ENCODE data around the gene NAB1. TPM values are rescaled to one million over a fixed set of nuclear protein-coding genes. Genes with fewer than 3 reads are reported as not detected.

NAB1 gene
- total RNA-seq, 4 donors from 2014 or later: 34.3 to 63.9 (median 38.4) TPM

GRCh38 chr2:190678444-190679162, 29.7 kb downstream of the NAB1 start:
- intact Hi-C loops (cut with DNase I; ENCODE audit: low total_unique reads): no loop called here
- H3K27me3 ChIP-seq: no peaks in the 10 kb centered on the region
- no peaks in the 10 kb centered on the region for H3K9me3 ChIP-seq
- WGBS, 2 donors (ENCODE audit: low coverage in 1 of 2): 69 to 81% methylated on average over 6 of the region's 6 CpGs
- peaks cover 0 to 20% (median 0%) of the 10 kb centered on the region in 4 donors for H3K4me1 ChIP-seq
- H3K4me3 ChIP-seq: no peak overlapping the region
- no peak for DNase-seq
- in situ Hi-C loops (cut with MboI; ENCODE audit: low pct_ligation_motif_present in 1 of 4, low pct_unique_long_range_greater_than_20kb in 1 of 4, low sequenced_read_pairs in 3 of 4): loop anchor here in 1 of 4 donors (25.0 kb wide), 1 partner anchor 291 kb away; no protein-coding TSS in a partner anchor
- TF ChIP-seq EP300 (IDR thresholded peaks at IDR 0.05; ENCODE audit: low read depth): no peak
- peaks cover 0 to 7% (median under 1%) of the 10 kb centered on the region in 4 donors for H3K36me3 ChIP-seq
- H3K27ac ChIP-seq: no peak overlapping the region

- TF ChIP-seq POLR2AphosphoS5 (IDR thresholded peaks at IDR 0.05) (no peak), EP300 (IDR thresholded peaks at IDR 0.05; ENCODE audit: low read depth) (no peak), POLR2A (IDR thresholded peaks at IDR 0.05) (no peak), CTCF (IDR thresholded peaks at IDR 0.05) (no peak)
- Histone ChIP-seq H3K36me3 (peaks cover 0 to 7% (median under 1%) of the 10 kb centered on the region in 4 donors), H3K27me3 (no peaks in the 10 kb centered on the region), H3K4me1 (peaks cover 0 to 20% (median 0%) of the 10 kb centered on the region in 4 donors), H3K4me3 (no peak overlapping the region), H3K9me3 (no peaks in the 10 kb centered on the region), H3K27ac (no peak overlapping the region)
- intact Hi-C loops (cut with DNase I; ENCODE audit: low total_unique reads): no loop called here
- DNase-seq: no peak
- 88% methylated on average over 1 of the region's 1 CpG for WGBS, 2 donors (ENCODE audit: low coverage in 1 of 2)
- in situ Hi-C loops (cut with MboI; ENCODE audit: low pct_ligation_motif_present in 1 of 4, low pct_unique_long_range_greater_than_20kb in 1 of 4, low sequenced_read_pairs in 3 of 4): loop anchor here in 1 of 4 donors (25.0 kb wide), 1 partner anchor 292 kb away; no protein-coding TSS in a partner anchor
Observed at GRCh38 chr2:190679391-190679790, 30.5 kb downstream of the NAB1 start.

- Histone ChIP-seq H3K27me3 (no peaks in the 10 kb centered on the region), H3K9me3 (no peaks in the 10 kb centered on the region), H3K4me3 (no peak overlapping the region), H3K4me1 (peaks cover 0 to 14% (median 0%) of the 10 kb centered on the region in 4 donors), H3K36me3 (peaks cover 0 to 6% (median 1%) of the 10 kb centered on the region in 4 donors), H3K27ac (peak overlapping the region in 2 of 4 donors; percentile 8 to 26)
- DNase-seq: peak; percentile 73
- in situ Hi-C loops (cut with MboI; ENCODE audit: low pct_ligation_motif_present in 1 of 4, low pct_unique_long_range_greater_than_20kb in 1 of 4, low sequenced_read_pairs in 3 of 4) (loop anchor here in 1 of 4 donors (25.0 kb wide), 1 partner anchor 293 kb away; no protein-coding TSS in a partner anchor), intact Hi-C loops (cut with DNase I; ENCODE audit: low total_unique reads) (no loop called here)
- TF ChIP-seq CTCF (IDR thresholded peaks at IDR 0.05): peak; percentile 55 to 58 (median 57)
- TF ChIP-seq POLR2A (IDR thresholded peaks at IDR 0.05): no peak
- WGBS, 2 donors (ENCODE audit: low coverage in 1 of 2): 76 to 90% methylated on average over 9 to 12 of the region's 12 CpGs
Observed at GRCh38 chr2:190679813-190680591, 31.1 kb downstream of the NAB1 start.

- Histone ChIP-seq H3K4me3 (no peak overlapping the region), H3K36me3 (peaks cover 0 to 22% (median 9%) of the 10 kb centered on the region in 4 donors), H3K27me3 (no peaks in the 10 kb centered on the region), H3K27ac (no peak overlapping the region), H3K9me3 (no peaks in the 10 kb centered on the region), H3K4me1 (peaks cover 0 to 14% (median 0%) of the 10 kb centered on the region in 4 donors)
- intact Hi-C loops (cut with DNase I; ENCODE audit: low total_unique reads): no loop called here
- TF ChIP-seq CTCF (IDR thresholded peaks at IDR 0.05) (no peak), EP300 (IDR thresholded peaks at IDR 0.05; ENCODE audit: low read depth) (no peak)
- DNase-seq: no peak
- WGBS, 2 donors (ENCODE audit: low coverage in 1 of 2): 82 to 90% methylated on average over 5 of the region's 5 CpGs
- in situ Hi-C loops (cut with MboI; ENCODE audit: low pct_ligation_motif_present in 1 of 4, low pct_unique_long_range_greater_than_20kb in 1 of 4, low sequenced_read_pairs in 3 of 4): loop anchor here in 1 of 4 donors (25.0 kb wide), 1 partner anchor 295 kb away; no protein-coding TSS in a partner anchor
Observed at GRCh38 chr2:190682168-190682567, 33.3 kb downstream of the NAB1 start.

Measured in transverse colon (tissue), 4 donors.